ENCODE measurements around the gene TGFBR3.

The TGFBR3 gene

GRCh38 chr1:91803123-91803522 lies 82.8 kb downstream of the TGFBR3 start:
- no peak for DNase-seq
- no peak overlapping the region for H3K4me3 Mint-ChIP-seq
- TF ChIP-seq CTCF (IDR thresholded peaks at IDR 0.05): no peak
- no peaks in the 10 kb centered on the region for H3K27me3 Mint-ChIP-seq (ENCODE audit: low read depth, poor library complexity)
- no peaks in the 10 kb centered on the region for H3K36me3 Mint-ChIP-seq (ENCODE audit: low read depth)
- peaks cover 36% of the 10 kb centered on the region for H3K4me1 Mint-ChIP-seq
- H3K27ac Mint-ChIP-seq: no peak overlapping the region
- no peaks in the 10 kb centered on the region for H3K9me3 Mint-ChIP-seq

DNA sequence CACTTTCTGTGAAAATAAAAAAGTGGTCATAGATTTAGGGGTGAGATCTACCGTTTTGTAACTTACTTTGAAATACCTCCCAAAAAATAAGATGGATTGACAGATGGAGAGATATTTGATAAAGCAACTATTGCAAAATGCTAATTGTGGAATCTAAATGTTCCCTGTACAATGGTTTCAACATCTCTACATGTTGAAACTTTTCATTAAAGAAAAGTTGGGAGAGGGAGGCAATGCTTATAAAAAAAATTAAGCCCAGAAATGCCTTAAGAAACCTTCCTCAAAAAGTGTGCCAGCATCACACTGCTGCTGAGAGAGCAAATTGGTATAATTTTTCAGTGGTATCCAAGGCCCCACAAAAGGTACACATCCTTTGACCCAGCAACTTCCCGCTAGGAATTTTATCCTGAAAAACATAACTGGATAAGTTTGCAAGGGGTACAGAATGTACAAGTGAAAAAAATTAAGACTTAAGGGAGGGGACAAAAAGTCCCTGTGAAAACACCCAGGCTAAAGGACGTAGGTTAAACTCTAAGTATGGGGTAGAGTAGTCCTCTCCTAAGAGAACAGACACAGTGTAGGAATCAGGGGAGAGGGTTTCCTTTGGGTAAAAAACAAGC lies 84.3 kb downstream of the TGFBR3 start:
- Mint-ChIP-seq H3K36me3 (ENCODE audit: low read depth) (no peaks in the 10 kb centered on the region), H3K4me1 (peaks cover 28% of the 10 kb centered on the region), H3K9me3 (no peaks in the 10 kb centered on the region), H3K4me3 (no peak overlapping the region), H3K27ac (no peak overlapping the region), H3K27me3 (ENCODE audit: low read depth, poor library complexity) (no peaks in the 10 kb centered on the region)
- no peak for DNase-seq
- TF ChIP-seq CTCF (IDR thresholded peaks at IDR 0.05): no peak

DNA sequence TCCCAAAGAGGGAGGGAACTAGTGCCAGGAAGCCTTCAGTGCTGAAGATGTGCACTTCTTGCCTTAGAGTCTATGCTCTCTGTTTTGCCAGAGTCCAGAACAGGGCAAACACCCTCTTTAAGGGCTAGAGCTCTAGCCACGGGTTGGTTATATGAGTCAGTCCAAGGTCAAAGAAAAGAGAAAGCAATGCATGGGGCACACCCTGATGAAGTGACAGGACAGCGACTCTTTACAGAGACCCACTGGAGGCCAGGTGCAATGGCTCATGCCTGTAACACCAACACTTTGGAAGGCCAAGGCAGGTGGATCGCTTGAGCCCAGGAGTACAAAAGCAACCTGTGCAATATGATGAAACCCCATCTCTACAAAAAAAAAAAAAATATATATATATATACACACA lies 86.1 kb downstream of the TGFBR3 start:
- TF ChIP-seq CTCF (IDR thresholded peaks at IDR 0.05): no peak
- H3K4me3 Mint-ChIP-seq: no peak overlapping the region
- peaks cover 2% of the 10 kb centered on the region for H3K9me3 Mint-ChIP-seq
- H3K36me3 Mint-ChIP-seq (ENCODE audit: low read depth): peaks cover 9% of the 10 kb centered on the region
- H3K4me1 Mint-ChIP-seq: peaks cover 24% of the 10 kb centered on the region
- H3K27ac Mint-ChIP-seq: no peak overlapping the region
- no peak for DNase-seq
- no peaks in the 10 kb centered on the region for H3K27me3 Mint-ChIP-seq (ENCODE audit: low read depth, poor library complexity)

GRCh38 chr1:91799159-91799558 lies 86.8 kb downstream of the TGFBR3 start:
- Mint-ChIP-seq H3K36me3 (ENCODE audit: low read depth) (peaks cover 15% of the 10 kb centered on the region), H3K27me3 (ENCODE audit: low read depth, poor library complexity) (no peaks in the 10 kb centered on the region), H3K9me3 (peaks cover 9% of the 10 kb centered on the region), H3K4me3 (no peak overlapping the region), H3K4me1 (peaks cover 20% of the 10 kb centered on the region), H3K27ac (no peak overlapping the region)
- DNase-seq: no peak
- no peak for TF ChIP-seq CTCF (IDR thresholded peaks at IDR 0.05)

DNA sequence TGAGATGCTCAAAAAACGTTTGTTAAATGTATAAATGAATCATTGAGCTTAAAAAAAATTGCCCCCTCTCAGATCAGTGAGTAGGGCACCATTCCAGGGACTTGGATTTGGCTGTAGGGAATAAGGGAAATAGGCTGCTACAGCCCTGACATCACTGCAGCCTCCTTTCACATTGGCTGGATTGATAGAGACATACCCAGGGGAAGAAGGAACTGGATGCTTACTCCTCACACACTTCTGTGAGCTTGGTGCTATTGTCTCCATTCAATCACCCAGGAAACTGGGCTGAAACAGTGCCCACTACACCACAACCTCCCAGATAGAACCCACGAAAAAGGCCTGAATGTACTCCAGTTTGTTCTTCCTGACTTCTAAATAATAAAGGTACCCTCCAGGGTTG lies 87.2 kb downstream of the TGFBR3 start:
- Mint-ChIP-seq H3K27ac (no peak overlapping the region), H3K4me1 (peaks cover 20% of the 10 kb centered on the region)

More for the DNA sequence above, 87.2 kb downstream of the TGFBR3 start:
- no peak for TF ChIP-seq CTCF (IDR thresholded peaks at IDR 0.05)
- Mint-ChIP-seq H3K4me3 (no peak overlapping the region), H3K27me3 (ENCODE audit: low read depth, poor library complexity) (no peaks in the 10 kb centered on the region), H3K9me3 (peaks cover 9% of the 10 kb centered on the region), H3K36me3 (ENCODE audit: low read depth) (peaks cover 15% of the 10 kb centered on the region)
- DNase-seq: no peak
